GM10847 (cell line): Measurements from ENCODE around the gene LYRM9.

Experiments used
- POLR2A ChIP-seq: IDR thresholded peaks from 2 replicates; pipeline ENCODE4 v1.6.1; 2011; ENCODE audit not compliant: insufficient read length; ENCODE audit errors: extremely low read depth

Gene LYRM9

DNA sequence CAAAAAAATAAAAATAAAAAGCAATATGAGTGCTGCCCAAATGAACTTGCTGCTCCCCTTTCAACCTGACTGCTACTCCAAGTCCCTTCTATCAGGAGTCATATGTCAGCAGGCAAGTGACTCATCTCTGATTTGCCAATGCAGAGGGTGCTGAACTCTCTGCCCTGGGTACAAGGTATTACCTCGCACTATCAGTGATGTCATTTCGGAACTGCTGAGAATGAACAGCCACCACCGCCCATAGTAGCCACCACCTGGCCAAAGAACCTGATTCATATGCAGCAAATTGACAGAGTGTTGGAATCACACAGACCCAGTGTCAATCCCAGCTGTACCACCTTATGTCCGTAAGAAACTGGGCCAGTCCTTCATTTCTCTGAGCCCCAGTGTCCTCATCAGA, 31.2 kb downstream of the LYRM9 start:
- no peak for TF ChIP-seq POLR2A

DNA sequence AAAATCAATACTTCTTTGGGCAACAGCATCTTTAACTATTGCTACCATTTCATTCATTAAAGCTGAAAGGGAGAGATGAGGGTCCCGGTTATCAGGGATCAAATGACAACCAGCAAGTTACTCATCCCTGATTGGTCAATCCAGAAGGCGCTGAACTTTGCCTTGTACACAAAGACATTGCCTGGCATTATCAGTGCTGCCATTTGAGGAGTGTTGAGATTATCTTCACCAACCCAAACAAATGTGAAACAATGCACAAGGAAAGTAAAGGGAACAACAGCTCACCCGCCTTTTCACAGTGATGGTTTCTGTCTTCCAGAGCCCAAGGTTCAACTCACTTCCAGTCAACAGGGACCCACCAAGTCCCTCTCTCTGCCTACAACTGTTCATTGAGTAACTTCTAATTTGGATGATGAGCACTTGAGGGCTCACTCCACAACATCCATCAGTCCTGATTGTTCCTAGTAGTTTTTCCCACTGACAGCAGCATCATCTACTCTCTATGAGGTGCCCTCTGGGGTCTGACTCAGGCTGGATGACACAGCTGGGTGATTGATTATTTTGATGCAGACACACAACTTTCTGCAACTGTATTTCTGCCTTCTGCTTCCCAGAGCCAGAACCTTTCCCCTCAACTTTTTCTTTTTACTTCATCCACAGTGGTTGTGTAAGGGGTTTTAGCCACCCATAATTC, 32.0 kb downstream of the LYRM9 start:
- no peak for TF ChIP-seq POLR2A

DNA sequence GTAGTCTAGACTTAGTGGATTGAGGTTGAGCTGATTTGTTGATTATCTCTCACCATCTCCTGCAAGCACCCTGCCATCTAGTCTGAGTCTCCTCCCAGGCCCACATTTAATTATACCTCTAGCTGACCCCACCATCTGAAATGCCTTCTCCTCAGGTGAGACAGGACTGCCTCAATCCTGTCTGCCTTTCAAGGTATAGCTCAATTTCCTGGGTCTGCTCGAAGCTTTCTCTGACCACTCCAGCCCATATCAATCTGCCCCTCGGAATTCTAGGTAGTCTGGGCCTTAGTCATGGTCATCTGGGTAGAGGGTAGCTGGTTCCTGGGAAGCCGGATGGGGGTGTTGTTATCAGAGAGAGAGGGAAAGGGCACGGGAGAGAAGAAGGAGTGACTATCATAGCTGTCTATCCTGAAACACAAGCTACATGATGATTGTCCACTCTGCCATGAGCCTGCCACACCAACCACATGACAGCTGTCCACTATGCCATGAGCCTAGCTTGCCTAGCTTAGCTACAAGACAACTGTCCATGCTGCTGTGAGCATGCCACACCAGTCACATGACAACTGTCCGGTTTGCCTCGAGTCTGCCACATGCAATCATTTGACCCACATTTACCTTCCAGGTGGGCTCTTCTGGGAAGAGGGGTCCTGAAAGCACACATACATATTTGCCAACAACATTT, 34.4 kb downstream of the LYRM9 start:
- no peak for TF ChIP-seq POLR2A

DNA sequence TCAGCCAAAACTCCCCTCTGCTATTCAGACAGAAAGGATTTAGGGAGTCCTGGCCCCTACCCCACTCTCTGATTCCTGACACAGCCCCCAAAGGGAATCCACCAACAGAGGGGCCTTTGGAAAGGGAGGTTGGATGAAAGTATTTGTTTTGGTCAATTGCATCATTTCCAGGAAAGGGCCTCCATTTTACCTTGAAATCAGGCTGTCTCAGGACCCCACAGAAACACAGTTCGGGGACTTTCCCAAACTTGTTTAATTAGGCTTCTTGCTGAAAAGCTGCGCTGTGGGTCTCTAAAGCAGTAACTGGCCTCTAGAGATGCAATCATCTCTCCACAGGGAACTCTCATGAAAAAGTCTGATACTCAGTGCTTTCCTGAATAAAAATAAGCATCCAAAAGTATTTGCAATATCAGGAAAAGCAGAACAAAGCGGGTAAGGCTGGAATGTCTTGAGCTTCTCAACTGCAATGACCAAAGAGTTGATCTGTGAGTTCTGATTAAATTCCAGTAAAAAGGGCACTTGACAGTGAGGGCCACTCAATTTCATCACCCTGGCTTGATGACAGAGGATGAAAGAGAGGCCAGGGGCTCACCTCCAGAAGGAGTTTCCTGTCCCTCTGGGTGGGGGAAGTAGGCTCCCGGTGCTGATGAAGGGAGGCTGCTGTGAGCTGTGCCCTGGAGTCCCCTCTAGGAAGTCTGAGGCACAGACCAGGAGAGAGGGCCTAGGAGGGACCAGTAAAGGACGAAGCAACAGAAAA, 36.3 kb downstream of the LYRM9 start:
- TF ChIP-seq POLR2A, result no peak

DNA sequence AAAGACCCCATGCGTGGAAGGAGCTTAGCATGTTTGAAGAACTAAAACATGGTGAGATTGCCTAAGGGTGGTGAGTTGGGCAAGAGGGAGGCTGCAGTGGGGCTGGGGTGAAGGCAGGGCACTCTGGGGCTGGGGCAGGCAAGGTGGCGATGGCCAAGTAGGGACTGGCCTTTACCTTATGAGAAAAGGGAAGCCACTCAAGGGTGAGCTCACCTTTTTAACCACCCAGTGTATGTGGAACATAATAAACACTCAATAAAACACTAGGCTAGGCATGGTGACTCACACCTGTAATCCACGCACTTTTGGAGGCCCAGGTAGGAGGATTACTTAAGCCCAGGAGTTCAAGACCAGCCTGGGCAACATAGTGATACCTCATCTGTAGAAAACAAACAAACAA, 37.7 kb downstream of the LYRM9 start:
- no peak for TF ChIP-seq POLR2A

DNA sequence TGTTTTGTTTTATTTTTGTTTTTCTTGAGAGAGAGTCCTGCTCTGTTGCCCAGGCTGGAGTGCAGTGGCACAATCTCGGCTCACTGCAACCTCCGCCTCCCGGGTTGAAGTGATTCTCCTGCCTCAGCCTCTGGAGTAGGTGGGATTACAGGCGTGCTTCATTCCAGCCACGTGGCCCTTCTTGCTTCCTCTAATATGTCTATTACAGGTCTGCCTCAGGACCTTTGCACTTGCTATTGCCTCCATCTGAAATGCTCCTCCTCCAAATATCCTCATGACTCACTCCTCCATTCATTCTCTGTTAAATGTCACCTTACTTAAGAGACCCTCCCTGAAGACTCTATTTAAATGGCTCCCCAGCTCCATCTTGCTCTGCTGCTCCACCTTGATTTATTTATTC, 39.0 kb downstream of the LYRM9 start:
- TF ChIP-seq POLR2A, result no peak

DNA sequence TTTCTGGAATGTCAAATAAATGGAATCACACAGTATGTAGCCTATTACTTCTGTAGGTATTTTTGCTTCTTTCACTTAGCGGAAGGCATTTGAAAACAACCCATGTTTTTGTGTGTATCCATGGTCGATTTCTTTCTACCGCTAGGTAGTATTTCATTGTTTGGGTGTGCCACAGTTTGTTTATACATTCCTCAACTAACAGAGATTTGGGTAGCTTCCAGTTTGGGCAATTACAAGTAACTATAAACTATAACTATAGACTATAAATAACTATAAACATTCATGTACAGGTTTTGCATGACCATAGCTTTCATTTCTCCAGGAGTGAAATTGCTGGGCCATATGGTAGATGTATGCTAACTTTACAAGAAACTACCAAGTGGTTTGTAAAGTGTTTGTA, 40.1 kb downstream of the LYRM9 start:
- TF ChIP-seq POLR2A, result no peak

DNA sequence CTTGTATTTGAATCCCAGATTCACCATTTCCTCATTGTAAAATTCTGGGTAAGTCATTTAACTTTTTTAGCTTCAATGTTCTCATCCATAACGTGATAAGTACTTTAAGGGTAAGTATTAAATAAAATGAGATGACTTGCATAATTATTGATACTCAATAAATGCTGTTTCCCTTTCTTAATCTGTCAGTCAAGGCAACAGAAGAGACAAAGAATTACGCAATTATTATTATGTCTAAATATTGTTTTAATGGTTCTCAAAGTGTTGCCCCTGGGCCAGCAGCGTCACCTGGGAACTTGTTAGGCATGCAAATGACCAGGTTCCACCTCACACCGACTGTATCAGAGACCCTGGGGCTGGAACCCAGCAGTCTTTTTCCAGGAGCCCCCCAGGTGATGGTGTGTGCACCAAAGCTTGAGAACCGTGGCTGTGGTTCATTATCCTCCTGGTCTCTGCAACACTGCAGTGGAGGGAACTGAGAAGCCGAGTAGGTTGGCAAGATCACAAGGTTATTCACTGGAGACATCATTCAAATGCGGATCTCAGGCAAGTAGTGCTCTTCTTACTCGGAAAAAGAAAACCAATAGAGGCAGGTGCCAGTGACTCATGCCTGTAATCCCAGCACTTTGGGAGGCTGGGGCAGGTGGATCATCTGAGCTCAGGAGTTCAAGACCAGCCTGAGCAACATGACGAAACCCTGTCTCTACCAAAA, 43.5 kb downstream of the LYRM9 start:
- no peak for TF ChIP-seq POLR2A

DNA sequence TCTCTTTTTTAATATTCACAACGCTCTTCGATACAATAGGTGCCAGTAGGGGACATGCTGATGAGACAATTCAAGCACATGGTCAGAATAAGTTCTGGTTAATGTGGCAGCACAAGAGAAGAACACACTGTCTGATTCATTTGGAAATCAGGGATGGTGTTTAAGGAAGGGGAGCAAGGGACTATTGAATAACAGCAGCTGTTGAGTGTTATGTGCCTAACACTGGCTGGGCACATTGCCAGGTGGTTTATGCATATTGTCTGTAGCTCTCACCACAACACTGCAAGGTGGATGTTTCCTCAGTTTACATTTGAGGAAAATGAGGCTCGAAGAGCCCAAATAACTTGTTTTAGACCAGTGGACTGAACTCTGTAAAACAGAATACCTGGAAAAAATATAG, 44.2 kb downstream of the LYRM9 start:
- no peak for TF ChIP-seq POLR2A

DNA sequence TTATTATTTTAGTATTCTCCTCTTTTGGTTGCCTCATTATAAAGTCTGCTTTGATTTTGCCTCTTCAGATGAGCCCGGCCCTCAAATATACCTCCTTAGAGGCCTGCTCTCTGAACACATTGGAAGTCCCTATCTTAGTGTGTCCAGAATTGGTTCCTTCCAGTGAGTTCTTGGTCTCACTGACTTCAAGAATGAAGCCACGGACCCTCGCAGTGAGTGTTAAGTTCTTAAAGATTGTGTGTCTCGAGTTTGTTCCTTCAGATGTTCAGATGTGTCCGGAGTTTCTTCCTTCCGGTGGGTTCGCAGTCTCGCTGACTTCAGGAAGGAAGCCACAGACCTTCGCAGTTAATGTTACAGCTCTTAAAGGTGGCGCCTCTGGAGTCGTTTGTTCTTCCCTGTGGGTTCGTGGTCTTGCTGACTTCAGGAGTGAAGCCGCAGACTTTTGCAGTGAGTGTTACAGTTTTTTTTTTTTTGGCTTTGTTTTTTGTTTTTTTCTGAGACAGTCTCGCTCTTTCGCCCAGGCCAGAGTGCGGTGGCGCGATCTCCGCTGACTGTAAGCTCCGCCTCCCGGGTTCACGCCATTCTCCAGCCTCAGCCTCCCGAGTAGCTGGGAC, 47.0 kb downstream of the LYRM9 start:
- TF ChIP-seq POLR2A, result no peak

DNA sequence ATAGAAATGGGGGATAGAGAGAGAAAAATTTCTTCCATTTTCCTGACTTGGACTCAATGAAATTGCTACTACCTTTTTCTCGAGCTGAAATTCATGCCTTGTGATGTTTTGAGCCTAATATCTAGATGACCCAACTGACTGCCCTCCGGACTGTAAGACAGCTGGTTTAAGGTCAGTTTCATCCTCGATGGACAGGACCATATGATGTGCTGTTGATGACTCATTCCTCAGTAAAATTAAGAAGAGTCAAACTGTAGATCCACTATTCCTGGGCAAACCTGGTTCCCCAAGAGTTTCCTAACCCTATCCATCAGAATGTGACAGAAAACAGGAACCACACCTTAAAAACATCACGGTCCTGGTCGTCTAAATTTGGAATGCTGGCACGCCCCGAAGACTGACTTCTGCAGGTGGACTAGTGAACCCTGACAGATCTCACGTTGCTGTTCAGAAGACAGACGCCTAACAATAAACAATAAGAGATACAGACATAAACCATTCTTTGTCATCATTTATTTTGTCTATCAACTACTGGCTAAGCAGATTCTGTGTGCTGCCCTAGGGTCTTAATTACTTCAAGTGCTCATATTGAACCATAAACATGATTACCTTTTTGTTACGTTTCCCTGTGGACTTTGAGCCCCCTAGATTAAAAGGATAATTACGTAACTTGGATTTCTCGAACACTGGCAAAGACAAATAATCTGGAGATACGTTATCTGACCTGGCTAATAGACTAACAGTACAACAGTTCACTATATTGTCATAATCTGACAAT, 47.7 kb downstream of the LYRM9 start:
- TF ChIP-seq POLR2A, result no peak

DNA sequence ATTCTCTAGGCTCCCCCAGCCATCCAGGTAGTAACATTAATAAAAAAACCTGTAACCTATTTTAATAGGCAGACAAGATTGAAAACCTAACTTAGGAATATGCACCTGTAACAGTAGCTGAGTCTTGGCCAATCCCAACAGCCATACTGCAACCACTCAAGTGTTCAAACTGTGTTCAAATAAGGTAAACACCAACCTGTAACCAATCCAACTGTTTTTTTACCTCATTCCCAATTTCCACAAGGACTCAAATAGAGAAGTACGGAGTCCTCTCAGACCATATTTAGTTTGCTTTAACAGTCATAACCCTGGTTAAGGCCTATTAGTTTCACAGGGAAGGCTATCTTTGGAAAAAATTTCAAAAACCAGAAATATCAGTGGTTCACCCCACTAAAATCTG, 52.5 kb downstream of the LYRM9 start:
- TF ChIP-seq POLR2A, result no peak

DNA sequence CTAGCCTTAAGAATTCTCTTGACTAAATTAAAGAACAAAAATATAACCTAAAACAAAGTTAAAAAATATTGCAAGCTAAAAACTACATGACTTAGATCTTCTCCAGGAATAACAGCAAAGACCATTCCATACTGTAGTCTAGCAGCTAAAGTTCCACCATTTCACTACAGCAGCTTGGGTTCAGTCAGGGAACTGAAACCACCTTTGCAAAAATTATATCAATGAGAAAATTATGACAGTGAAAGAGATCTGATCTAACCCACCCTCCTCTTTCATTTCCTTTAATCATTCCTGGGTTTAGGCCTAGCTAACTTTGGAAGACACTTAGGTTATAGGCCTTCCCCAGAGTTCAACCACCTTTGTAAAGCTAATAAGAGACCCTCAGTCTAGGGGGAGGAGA, 56.5 kb downstream of the LYRM9 start:
- no peak for TF ChIP-seq POLR2A

DNA sequence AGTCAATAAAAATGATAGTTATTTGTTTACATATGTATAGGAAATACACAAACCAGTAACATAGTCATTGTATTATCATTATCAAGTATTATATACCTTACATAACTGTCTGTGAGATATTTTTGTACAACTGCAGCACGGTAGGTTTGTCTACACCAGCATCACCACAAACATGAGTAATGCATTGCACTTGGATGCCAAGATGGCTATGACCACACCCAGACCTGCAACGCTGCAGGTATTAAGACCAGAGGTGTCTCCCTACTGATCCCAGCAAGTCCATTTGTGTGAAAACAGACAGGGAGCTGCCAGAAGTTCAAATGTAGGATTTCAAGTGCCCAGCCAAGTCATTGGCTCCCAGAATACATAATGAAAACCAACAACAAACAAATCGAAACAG, 58.6 kb downstream of the LYRM9 start:
- TF ChIP-seq POLR2A, result no peak
